HL-60 (cell line): Measurements from ENCODE around the gene PBX1.

Source experiments
- DNase-seq, 2 experiments: peaks; one replicate each; pipeline ENCODE4 v3.0.0-alpha.2; 2010 to 2020; ENCODE audit warnings: low read depth in 1 of 2, low spot score in 1 of 2
- H3K27ac ChIP-seq: fragments of 250-450 bp; sonication (Bioruptor Pico); replicated peaks from 2 replicates; pipeline ENCODE4 v1.5.1; 2020; ENCODE audit warnings: mild to moderate bottlenecking, moderate library complexity
- H3K27me3 ChIP-seq: fragments of 250-450 bp; sonication (Bioruptor Pico); 2 replicates; pipeline ENCODE4 v1.5.1; 2021; ENCODE audit warnings: mild to moderate bottlenecking, moderate library complexity; ENCODE audit not compliant: insufficient read depth, poor library complexity, severe bottlenecking
- H3K4me3 ChIP-seq: replicated peaks from 2 replicates; pipeline ENCODE4 v1.5.1; 2011; ENCODE audit warnings: mild to moderate bottlenecking, control low read depth, low read length; ENCODE audit not compliant: insufficient read depth
- CTCF ChIP-seq: IDR thresholded peaks from one replicate; pipeline ENCODE4 v1.5.1; 2011; ENCODE audit warnings: low read length, control low read depth, inconsistent platforms; ENCODE audit not compliant: insufficient read depth
- GABPA ChIP-seq: IDR thresholded peaks from 2 replicates; pipeline ENCODE4 v1.6.1; 2012; ENCODE audit warnings: low read depth
- POLR2AphosphoS5 ChIP-seq: IDR thresholded peaks from 2 replicates; pipeline ENCODE4 v1.6.1; 2012; ENCODE audit warnings: low read depth
- SPI1 ChIP-seq: IDR thresholded peaks from 2 replicates; pipeline ENCODE4 v1.6.1; 2012; ENCODE audit warnings: low read depth, mild to moderate bottlenecking, borderline replicate concordance
- TF ChIP-seq, protein P1 (sequence below): IDR thresholded peaks from 2 replicates; pipeline ENCODE4 v1.6.1; 2012; ENCODE audit warnings: low read depth; ENCODE audit not compliant: insufficient replicate concordance

The PBX1 gene

DNA sequence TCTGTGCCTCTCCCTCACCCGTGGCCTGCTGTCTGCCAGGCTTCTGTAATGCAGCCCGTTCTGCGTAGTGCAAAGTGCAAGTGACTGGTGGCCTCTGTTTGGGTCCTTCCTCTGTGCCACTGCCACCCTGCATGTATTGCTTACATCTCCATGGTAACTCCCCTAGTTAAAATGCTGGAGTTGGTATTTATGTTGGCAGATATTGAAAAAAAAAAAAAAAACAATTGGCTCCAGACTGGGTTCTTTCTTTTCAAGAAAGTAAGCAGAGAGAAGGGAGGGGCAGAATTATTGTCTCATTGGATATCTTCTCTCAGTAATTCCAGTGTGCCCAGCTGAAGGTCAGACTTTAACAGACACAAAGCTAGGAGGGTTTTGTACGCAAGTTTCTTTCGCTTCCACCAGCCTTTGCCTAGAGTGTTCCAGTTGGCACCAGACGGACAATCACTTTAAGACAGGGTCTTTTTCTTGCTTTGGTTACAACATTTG is 242.3 kb downstream of the PBX1 start:
- H3K27me3 ChIP-seq, result no peaks in the 10 kb centered on the region
- no peak for DNase-seq
- no peak overlapping the region for H3K27ac ChIP-seq
- no peak for TF ChIP-seq CTCF
- TF ChIP-seq GABPA, result no peak
- no peak for TF ChIP-seq POLR2AphosphoS5
- TF ChIP-seq, protein P1, sequence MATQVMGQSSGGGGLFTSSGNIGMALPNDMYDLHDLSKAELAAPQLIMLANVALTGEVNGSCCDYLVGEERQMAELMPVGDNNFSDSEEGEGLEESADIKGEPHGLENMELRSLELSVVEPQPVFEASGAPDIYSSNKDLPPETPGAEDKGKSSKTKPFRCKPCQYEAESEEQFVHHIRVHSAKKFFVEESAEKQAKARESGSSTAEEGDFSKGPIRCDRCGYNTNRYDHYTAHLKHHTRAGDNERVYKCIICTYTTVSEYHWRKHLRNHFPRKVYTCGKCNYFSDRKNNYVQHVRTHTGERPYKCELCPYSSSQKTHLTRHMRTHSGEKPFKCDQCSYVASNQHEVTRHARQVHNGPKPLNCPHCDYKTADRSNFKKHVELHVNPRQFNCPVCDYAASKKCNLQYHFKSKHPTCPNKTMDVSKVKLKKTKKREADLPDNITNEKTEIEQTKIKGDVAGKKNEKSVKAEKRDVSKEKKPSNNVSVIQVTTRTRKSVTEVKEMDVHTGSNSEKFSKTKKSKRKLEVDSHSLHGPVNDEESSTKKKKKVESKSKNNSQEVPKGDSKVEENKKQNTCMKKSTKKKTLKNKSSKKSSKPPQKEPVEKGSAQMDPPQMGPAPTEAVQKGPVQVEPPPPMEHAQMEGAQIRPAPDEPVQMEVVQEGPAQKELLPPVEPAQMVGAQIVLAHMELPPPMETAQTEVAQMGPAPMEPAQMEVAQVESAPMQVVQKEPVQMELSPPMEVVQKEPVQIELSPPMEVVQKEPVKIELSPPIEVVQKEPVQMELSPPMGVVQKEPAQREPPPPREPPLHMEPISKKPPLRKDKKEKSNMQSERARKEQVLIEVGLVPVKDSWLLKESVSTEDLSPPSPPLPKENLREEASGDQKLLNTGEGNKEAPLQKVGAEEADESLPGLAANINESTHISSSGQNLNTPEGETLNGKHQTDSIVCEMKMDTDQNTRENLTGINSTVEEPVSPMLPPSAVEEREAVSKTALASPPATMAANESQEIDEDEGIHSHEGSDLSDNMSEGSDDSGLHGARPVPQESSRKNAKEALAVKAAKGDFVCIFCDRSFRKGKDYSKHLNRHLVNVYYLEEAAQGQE, result no peak
- TF ChIP-seq SPI1, result no peak
- H3K4me3 ChIP-seq, result no peak overlapping the region

GRCh38 chr1:164801791-164802502 is 243.0 kb downstream of the PBX1 start:
- Histone ChIP-seq H3K27ac (no peak overlapping the region), H3K4me3 (no peak overlapping the region), H3K27me3 (no peaks in the 10 kb centered on the region)
- DNase-seq, result no peak
- TF ChIP-seq GABPA (no peak), CTCF (no peak), POLR2AphosphoS5 (no peak)

DNA sequence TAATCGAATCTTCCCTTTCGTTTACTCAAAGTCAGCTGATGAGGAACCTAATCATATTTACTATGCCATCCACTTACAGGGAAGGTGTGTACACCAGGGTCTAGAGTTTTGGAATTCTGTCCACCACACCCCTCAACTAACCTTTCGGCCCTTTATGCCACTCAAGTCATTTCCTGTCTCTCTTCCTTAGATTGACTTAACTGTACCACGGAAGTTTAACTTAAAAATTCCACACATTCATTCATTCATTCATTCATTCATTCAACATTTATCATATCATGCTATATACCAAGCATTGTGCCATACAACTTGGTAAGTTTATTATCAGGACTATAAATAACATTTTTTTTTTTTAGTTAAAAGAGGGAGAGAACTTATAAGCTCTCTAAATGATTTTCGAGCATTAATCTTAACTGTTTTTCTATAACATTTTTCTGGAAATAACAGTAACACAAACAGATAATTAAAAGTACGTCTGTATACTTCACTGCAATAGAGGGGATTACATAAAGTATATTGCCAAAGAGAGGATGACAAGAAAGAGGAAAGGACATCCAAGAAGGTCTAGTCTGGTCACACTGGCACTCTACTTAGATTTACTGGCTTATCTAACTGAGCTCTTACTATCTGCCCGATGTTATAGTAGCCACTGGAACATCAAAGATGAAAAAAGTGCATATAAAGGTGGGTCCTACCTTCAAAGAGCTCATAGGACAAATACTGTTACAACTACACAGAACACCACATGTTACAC is 243.7 kb downstream of the PBX1 start:
- no peaks in the 10 kb centered on the region for H3K27me3 ChIP-seq
- TF ChIP-seq CTCF (no peak), SPI1 (no peak), POLR2AphosphoS5 (no peak), GABPA (no peak)
- TF ChIP-seq, protein P1, result no peak
- H3K27ac ChIP-seq, result no peak overlapping the region
- no peak overlapping the region for H3K4me3 ChIP-seq
- no peak for DNase-seq
